Spinal cord (tissue), 10 donors: ENCODE data around the gene SNRNP200. TPM values are rescaled to one million over a fixed set of nuclear protein-coding genes. Genes with fewer than 3 reads are reported as not detected.

ENCODE experiments used
- DNase-seq, 6 donors: peaks; one replicate each; pipeline versions ENCODE4 v3.0.0 to v3.0.0-alpha.2; 2013 to 2015; ENCODE audit warnings: low spot score in 6 of 6, low read depth in 4 of 6
- H3K27ac ChIP-seq: one replicate; pipeline ENCODE4 v1.5.1; 2013; ENCODE audit warnings: low read depth, low read length, control low read depth
- H3K27me3 ChIP-seq: one replicate; pipeline ENCODE4 v1.6.1; 2013; ENCODE audit warnings: low read length; ENCODE audit not compliant: control insufficient read depth, insufficient read depth
- H3K36me3 ChIP-seq: one replicate; pipeline ENCODE4 v1.6.1; 2013; ENCODE audit warnings: low read length; ENCODE audit not compliant: control insufficient read depth, insufficient read depth
- H3K4me1 ChIP-seq: one replicate; pipeline ENCODE4 v1.6.1; 2013; ENCODE audit warnings: low read length; ENCODE audit not compliant: control insufficient read depth, insufficient read depth
- H3K4me3 ChIP-seq: one replicate; pipeline ENCODE4 v1.5.1; 2013; ENCODE audit warnings: low read depth, low read length, control low read depth
- H3K9me3 ChIP-seq: one replicate; pipeline ENCODE4 v1.6.1; 2013; ENCODE audit warnings: low read length; ENCODE audit not compliant: control insufficient read depth, insufficient read depth
- WGBS: methylation state at CpG from one replicate; pipeline ENCODE4 v1.1.5; 2013; ENCODE audit warnings: missing lambda C conversion rate; ENCODE audit not compliant: insufficient coverage; 5-methylcytosine and 5-hydroxymethylcytosine counted together
- polyA plus RNA-seq, 2 donors: library from polyadenylated mRNA; unstranded; fragments of 120-200 nt; gene quantifications; one replicate each; pipeline ENCODE4 v1.2.1, GENCODE V29; 2013; ENCODE audit not compliant: insufficient read length in 2 of 2
- total RNA-seq, 2 donors: library from RNA; depleted of rRNA in 1 of 2; stranded (reverse); fragments of 120-200 nt in 1 of 2; fragments of >200 nt in 1 of 2; gene quantifications; one replicate each; pipeline versions ENCODE4 v1.2.3 to v1.2.4, GENCODE V29; 2013 to 2014
- donor health status: healthy.

SNRNP200 gene
- total and polyA plus RNA-seq, 4 donors, result 63.5 to 166 (median 113) TPM

DNA sequence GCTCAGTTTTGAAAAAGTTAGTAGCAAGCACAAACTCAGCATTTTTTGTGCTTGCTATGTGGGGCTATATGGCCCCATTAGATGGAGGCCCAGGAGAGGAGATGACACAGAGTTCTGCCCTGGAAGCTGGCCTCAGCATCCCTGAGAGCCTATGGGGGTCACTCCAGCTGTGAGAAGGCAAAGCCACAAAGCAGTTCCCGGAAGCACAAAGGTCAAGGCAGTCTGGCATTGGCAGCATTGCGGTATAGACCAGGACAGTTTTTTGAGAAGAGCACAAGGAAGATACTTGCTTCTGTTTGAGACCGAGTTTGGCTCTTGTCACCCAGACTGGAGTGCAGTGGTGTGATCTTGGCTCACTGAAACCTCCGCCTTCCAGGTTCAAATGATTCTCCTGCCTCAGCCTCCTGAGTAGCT lies 12.2 kb upstream of the SNRNP200 start:
- DNase-seq, result no peak
- H3K4me3 ChIP-seq, result no peak overlapping the region
- H3K27ac ChIP-seq, result no peak overlapping the region
- H3K27me3 ChIP-seq, result peaks cover 23% of the 10 kb centered on the region
- 84% methylated on average over 4 of the region's 4 CpGs for WGBS
- no peaks in the 10 kb centered on the region for H3K36me3 ChIP-seq
- H3K9me3 ChIP-seq, result no peaks in the 10 kb centered on the region
- H3K4me1 ChIP-seq, result peaks cover 22% of the 10 kb centered on the region

DNA sequence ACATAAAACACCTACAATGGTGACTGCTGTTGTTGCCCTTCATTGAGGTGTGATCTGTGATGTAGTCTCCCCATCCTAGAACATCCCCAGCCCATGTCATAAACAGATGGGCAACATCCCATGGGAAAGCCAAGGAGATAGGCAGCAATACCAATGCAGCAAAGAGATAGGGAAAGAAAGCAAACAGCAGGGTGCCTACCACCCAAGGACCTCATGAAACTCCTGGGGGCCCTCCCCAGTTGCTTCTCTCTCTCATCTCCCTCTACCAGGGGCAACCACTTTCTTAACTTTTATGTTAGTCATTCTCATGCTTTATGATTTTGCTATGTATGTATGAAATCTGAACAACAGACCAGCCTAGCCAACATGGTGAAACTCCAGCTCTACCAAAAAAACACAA lies 11.7 kb upstream of the SNRNP200 start:
- H3K27me3 ChIP-seq, result peaks cover 17% of the 10 kb centered on the region
- H3K4me1 ChIP-seq, result peaks cover 18% of the 10 kb centered on the region
- H3K4me3 ChIP-seq, result no peak overlapping the region
- H3K27ac ChIP-seq, result no peak overlapping the region
- no peaks in the 10 kb centered on the region for H3K9me3 ChIP-seq
- no peak for DNase-seq
- H3K36me3 ChIP-seq, result no peaks in the 10 kb centered on the region

DNA sequence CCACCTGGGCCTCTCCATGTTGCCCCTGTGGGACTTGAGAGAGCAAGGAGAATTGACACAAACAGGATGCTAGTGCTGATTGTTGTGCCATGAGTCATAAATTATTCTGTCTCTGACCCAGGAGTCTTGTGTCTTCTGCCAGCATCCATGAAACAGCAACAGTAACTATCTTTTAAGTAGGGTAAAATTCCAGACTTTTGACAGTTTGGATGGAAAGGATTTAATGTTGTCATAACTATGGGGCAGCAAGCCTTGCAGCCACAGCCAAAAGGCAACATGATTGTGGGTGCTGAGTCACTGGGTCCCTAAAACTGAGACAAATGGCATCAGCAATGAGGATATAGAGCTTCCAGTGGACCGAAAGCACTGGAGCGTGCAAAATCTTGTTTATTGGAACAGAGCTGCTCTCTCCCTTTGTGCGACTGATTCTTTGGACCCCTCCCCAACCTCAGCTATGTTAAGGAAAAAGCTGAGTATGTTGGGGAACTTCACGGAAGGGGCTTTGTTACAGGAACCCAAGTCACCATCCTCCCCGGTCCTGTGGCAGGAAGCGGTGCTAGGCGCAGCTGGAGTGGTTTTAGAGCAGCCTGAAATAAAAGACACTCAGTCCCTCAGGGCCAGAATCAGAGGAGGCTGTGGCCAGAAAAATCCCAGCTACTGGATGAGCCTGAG lies 10.2 kb upstream of the SNRNP200 start:
- H3K4me3 ChIP-seq, result no peak overlapping the region
- DNase-seq, result peak in 1 of 6 donors; percentile 11
- no peak overlapping the region for H3K27ac ChIP-seq
- peaks cover 6% of the 10 kb centered on the region for H3K4me1 ChIP-seq
- H3K36me3 ChIP-seq, result no peaks in the 10 kb centered on the region
- no peaks in the 10 kb centered on the region for H3K9me3 ChIP-seq
- 12% methylated on average over 3 of the region's 7 CpGs for WGBS
- H3K27me3 ChIP-seq, result peaks cover 2% of the 10 kb centered on the region

DNA sequence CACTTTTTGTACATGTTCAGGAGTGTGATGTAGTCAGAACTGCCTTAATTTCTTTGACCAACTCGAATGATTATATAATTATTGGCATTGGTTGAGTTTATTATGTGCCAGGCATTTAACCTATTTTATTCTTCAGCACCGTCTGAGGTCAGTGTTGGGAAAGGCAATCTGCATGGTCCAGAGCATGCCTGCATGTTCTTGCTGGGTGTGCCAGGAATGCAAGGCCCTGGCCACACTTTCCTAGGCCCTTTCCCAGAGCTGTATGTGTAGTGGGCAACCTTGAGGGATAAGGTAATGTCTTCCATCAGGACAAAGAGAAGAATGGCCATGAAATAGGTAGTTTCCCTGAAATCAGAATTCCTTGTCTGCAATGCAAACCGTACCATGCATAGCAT lies 9.7 kb upstream of the SNRNP200 start:
- H3K4me3 ChIP-seq, result no peak overlapping the region
- H3K9me3 ChIP-seq, result no peaks in the 10 kb centered on the region
- H3K36me3 ChIP-seq, result no peaks in the 10 kb centered on the region
- H3K27me3 ChIP-seq, result peaks cover 2% of the 10 kb centered on the region
- no CpG with 5 or more reads among the region's 3 CpGs for WGBS
- DNase-seq, result no peak
- H3K27ac ChIP-seq, result no peak overlapping the region
- H3K4me1 ChIP-seq, result peaks cover 6% of the 10 kb centered on the region

DNA sequence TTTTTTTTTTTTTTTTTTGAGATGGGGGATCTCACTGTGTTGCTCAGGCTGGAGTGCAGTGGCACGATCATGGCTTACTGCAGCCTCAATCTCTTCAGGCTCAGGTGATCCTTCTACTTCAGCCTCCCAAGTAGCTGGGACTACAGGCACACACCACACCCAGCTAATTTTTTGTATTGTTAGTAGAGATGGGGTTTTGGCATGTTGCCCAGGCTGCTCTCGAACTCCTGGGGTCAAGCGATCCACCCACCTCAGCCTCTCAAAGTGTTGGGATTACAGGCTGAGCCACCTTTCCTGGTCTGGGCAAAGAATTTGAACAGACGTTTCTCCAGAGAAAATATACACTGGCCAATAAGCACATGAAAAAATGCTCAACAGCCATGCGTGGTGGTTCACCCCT lies 2.9 kb upstream of the SNRNP200 start:
- no peak for DNase-seq
- Histone ChIP-seq H3K27ac (no peak overlapping the region), H3K4me3 (no peak overlapping the region), H3K4me1 (peaks cover 11% of the 10 kb centered on the region), H3K36me3 (no peaks in the 10 kb centered on the region), H3K9me3 (no peaks in the 10 kb centered on the region), H3K27me3 (no peaks in the 10 kb centered on the region)
- 85% methylated on average over 3 of the region's 5 CpGs for WGBS

DNA sequence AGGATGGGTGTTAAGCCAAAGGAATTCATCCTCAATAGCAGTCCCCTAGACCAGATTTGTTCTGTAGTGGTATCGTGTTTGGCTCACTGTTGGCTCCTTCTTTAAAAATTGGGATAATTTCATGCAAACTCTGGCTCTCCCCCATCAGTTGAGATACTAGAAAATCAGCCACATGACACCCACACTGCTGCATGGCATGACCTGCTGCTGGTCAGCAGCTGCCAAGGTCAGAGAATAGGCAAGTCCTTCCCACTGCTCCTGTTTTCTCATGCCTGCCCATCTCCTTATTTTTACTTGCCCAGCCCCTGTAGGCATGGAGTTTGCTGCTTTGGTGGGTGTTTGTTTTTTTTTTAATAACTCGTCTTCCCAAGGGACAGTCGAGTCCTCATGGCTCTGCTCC lies 1.0 kb upstream of the SNRNP200 start:
- DNase-seq, result no peak
- Histone ChIP-seq H3K36me3 (peaks cover 18% of the 10 kb centered on the region), H3K27me3 (no peaks in the 10 kb centered on the region), H3K4me1 (peaks cover 11% of the 10 kb centered on the region), H3K9me3 (no peaks in the 10 kb centered on the region), H3K27ac (no peak overlapping the region), H3K4me3 (peak overlapping the region; percentile 91)
- 100% methylated on average over 2 of the region's 3 CpGs for WGBS

DNA sequence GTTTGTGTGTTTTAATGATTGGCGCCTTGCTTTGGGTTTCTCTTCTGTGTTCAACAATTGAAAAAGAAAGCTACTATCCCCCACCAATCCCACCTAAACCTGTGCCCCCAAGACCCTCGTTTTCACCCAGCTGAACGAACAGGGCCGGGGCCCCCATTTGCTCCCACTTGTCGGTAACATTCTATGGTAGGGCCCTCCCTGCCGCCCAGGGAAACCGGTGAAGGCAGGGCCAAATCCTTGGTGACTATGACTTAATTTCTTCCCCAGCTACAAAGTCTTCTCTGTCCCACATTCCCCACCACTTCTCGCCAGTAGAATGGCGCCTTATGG lies 598 bp upstream of the SNRNP200 start:
- peak overlapping the region; percentile 91 for H3K4me3 ChIP-seq
- H3K9me3 ChIP-seq, result no peaks in the 10 kb centered on the region
- peaks cover 11% of the 10 kb centered on the region for H3K4me1 ChIP-seq
- DNase-seq, result no peak
- WGBS, result 22% methylated on average over 6 of the region's 9 CpGs
- H3K36me3 ChIP-seq, result peaks cover 22% of the 10 kb centered on the region
- H3K27ac ChIP-seq, result peak overlapping the region; percentile 78
- H3K27me3 ChIP-seq, result no peaks in the 10 kb centered on the region

DNA sequence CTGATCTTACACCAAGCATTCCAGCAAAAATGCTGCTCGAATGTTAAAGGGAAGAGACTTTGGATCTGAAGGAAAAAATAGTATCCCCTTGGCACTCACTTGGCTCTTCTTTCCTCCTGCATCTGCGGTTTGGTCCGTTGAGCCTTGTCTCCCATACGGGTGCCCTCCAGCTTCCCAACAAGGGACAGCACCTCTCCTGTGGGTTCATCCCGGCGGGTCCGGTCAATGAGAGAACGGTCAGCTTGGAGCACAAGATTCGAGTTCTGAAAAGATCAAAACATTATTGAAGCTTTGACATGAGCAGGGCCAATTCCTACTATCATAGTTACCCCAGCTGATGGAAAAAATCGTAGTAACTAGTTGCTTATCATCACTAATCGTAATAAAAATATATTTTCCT lies 740 bp downstream of the SNRNP200 start:
- WGBS, result 60% methylated on average over 5 of the region's 11 CpGs
- H3K27me3 ChIP-seq, result no peaks in the 10 kb centered on the region
- H3K9me3 ChIP-seq, result no peaks in the 10 kb centered on the region
- H3K4me3 ChIP-seq, result peak overlapping the region; percentile 91
- no peak for DNase-seq
- no peak overlapping the region for H3K27ac ChIP-seq
- peaks cover 30% of the 10 kb centered on the region for H3K36me3 ChIP-seq
- peaks cover 11% of the 10 kb centered on the region for H3K4me1 ChIP-seq

DNA sequence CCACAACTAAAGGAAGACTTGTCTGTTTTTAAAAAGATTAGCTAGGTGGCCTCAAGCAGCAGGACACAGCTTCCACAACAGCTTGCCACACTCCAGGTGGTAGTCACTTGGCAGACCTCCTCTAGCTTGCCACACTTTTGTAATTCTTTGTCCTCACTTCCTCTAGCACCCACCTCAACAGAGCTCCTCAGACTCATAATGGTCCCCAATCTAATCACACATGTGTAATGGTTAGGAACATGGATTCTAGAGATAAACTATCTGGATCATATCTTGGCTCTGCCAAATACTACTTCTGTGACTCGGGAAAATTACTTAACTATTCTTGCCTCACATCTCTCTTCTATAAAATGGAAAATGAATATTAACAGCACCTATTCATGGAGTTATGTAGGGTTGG lies 3.5 kb downstream of the SNRNP200 start:
- no peak for DNase-seq
- Histone ChIP-seq H3K4me1 (peaks cover 11% of the 10 kb centered on the region), H3K4me3 (no peak overlapping the region), H3K27me3 (no peaks in the 10 kb centered on the region), H3K9me3 (no peaks in the 10 kb centered on the region), H3K36me3 (peaks cover 50% of the 10 kb centered on the region), H3K27ac (no peak overlapping the region)
- WGBS, result no CpG with 5 or more reads among the region's 1 CpG

DNA sequence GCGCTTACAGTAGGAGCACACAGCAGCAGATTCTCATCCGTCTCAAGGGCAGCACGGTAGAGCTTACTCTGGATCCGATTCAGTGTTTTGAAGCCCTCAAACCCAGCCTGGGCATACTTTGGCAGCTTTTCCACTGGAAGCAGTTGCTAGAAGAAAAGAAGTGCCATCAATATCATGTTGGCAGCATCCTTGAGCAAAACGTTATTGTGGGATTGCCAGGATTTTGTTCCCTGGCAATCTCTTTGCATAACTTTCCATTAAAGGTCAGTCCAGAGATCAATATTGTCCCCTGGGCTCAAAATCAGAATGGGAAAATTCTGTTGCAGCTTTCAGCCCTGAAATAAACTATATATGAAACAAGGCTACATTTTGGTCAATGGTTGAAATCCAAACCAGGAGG lies 8.4 kb downstream of the SNRNP200 start:
- Histone ChIP-seq H3K27me3 (no peaks in the 10 kb centered on the region), H3K9me3 (no peaks in the 10 kb centered on the region), H3K27ac (no peak overlapping the region), H3K36me3 (peaks cover 63% of the 10 kb centered on the region), H3K4me3 (no peak overlapping the region), H3K4me1 (no peaks in the 10 kb centered on the region)
- DNase-seq, result no peak
- 85% methylated on average over 5 of the region's 5 CpGs for WGBS
